GM12873 (cell line): ENCODE data around the gene OLFML1.

Source experiments
- CTCF ChIP-seq: IDR thresholded peaks from 2 replicates; pipeline ENCODE4 v1.5.1; 2012; ENCODE audit warnings: low read depth, mild to moderate bottlenecking, moderate library complexity, low read length, control low read depth; ENCODE audit not compliant: insufficient read depth; ENCODE audit errors: missing control alignments

The OLFML1 gene

DNA sequence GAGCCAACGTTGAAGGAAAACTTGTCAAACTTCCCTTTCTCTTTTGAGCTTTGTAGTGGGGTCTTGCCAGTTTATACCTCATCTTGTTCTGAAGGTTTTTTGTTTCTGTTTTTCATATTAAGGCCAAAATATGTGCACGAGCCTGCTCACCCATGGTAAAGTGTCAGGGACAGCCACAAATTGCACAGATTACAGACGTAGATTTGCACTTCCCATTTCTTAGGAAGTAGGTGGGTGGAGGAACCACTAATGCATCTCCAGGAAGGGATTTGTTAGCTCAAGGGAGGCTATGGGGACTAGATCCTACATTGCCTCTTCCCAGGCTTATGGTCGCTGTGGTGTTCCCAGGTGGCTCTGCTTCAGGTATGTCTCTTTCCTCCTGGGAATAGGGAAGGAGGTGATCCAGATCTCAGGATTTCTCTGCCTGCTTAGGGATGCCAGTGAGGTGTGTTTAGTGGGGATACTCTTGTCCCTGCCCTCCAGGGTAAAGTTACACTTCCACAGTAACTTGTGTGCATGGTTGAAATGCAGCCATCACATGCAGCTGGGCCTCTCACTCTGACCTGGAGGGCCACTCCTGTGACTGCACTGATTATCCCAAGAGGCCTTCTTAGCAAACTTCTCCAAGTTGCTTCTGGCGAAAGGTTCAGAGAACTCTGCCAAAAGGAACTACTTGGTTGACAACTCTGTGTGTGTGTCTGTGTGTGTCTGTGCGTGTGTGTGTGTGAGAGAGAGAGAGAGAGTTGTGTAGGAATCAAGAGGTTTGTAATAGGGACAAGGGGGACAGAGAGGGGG is 38.3 kb downstream of the OLFML1 start:
- TF ChIP-seq CTCF, result no peak

- no peak for TF ChIP-seq CTCF
These were observed 39.3 kb downstream of the OLFML1 start for GRCh38 chr11:7524462-7525235.

- TF ChIP-seq CTCF, result no peak
These were observed 40.1 kb downstream of the OLFML1 start for GRCh38 chr11:7525424-7525823.

GRCh38 chr11:7527029-7527428 is 41.7 kb downstream of the OLFML1 start:
- no peak for TF ChIP-seq CTCF

DNA sequence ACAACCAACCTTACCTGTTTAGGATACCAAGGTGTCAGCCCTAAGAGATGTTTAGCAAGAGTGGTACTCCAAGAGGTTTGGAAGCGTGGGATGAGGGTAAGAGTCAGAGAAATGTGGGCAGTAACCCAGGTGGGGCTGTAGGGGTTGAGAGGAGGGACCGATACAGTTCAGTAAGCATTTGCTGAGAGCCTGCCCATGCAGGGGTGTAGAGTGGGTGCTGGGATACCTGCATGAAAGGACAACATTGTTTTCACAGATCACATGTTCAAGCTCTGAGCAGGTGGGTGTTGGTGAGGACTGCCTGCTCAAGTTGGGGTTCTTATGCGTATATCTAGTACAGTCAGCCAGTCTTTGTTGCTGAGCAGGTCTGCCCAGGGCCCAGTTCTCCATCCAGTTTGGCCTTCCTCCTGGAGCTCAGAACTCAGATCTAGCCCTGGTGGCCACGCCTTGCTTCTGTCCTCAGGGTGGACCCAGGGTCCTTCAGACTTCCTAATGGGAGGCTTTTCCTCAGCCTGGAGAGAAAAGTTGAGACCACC is 43.3 kb downstream of the OLFML1 start:
- TF ChIP-seq CTCF, result no peak

- TF ChIP-seq CTCF, result no peak
These were observed 44.8 kb downstream of the OLFML1 start for GRCh38 chr11:7530013-7530640.

GRCh38 chr11:7531011-7531410 is 45.7 kb downstream of the OLFML1 start:
- TF ChIP-seq CTCF, result no peak
